Colonic mucosa (tissue), 4 donors: ENCODE measurements around the gene MRPL21. TPM values are rescaled to one million over a fixed set of nuclear protein-coding genes. Genes with fewer than 3 reads are reported as not detected.

Experiments used
- DNase-seq: peaks from one replicate; pipeline ENCODE4 v3.0.0-alpha.2; 2020
- H3K27ac ChIP-seq: fragments of 200-600 bp; one replicate; pipeline ENCODE4 v1.8.0; 2021
- H3K27me3 ChIP-seq: fragments of 200-600 bp; one replicate; pipeline ENCODE4 v1.8.0; 2021
- H3K36me3 ChIP-seq: fragments of 200-600 bp; one replicate; pipeline ENCODE4 v1.8.0; 2021
- H3K4me1 ChIP-seq: fragments of 200-600 bp; one replicate; pipeline ENCODE4 v1.8.0; 2021; ENCODE audit warnings: mild to moderate bottlenecking
- H3K4me3 ChIP-seq: fragments of 200-600 bp; one replicate; pipeline ENCODE4 v1.8.0; 2021
- H3K9ac ChIP-seq, 2 donors: one replicate each; pipeline ENCODE4 v1.7.0; 2013; ENCODE audit warnings: control low read depth in 2 of 2, low read depth in 2 of 2, low read length in 2 of 2
- H3K9me3 ChIP-seq: fragments of 200-600 bp; one replicate; pipeline ENCODE4 v1.8.0; 2021
- CTCF ChIP-seq: fragments of 200-600 bp; IDR thresholded peaks from one replicate; pipeline ENCODE4 v1.8.0; 2022; ENCODE audit warnings: antibody characterized with exemption, mild to moderate bottlenecking
- intact Hi-C: fragments of 100-400 bp; cut with DNase I; formaldehyde crosslinking; loops from one replicate; pipeline ENCODE4 v1.14.1; 2022
- total RNA-seq, 2 donors: library from RNA; stranded (reverse); fragmentation: NEBNext Ultra II Directional in 1 of 2; extraction: Animal tissue kit (Norgen Biotek cat#: 25700) in 1 of 2; gene quantifications; one replicate each; pipeline ENCODE4 v1.2.1, GENCODE V29; 2021
- donor health status: healthy.
- donor health status: DM: no; HTN: no; CAD: no.
- donor health status: DM: no; HTN: no; CAD: no.

Gene MRPL21
- total RNA-seq, 2 donors from 2014 or later, result 59.8 to 104 TPM

DNA sequence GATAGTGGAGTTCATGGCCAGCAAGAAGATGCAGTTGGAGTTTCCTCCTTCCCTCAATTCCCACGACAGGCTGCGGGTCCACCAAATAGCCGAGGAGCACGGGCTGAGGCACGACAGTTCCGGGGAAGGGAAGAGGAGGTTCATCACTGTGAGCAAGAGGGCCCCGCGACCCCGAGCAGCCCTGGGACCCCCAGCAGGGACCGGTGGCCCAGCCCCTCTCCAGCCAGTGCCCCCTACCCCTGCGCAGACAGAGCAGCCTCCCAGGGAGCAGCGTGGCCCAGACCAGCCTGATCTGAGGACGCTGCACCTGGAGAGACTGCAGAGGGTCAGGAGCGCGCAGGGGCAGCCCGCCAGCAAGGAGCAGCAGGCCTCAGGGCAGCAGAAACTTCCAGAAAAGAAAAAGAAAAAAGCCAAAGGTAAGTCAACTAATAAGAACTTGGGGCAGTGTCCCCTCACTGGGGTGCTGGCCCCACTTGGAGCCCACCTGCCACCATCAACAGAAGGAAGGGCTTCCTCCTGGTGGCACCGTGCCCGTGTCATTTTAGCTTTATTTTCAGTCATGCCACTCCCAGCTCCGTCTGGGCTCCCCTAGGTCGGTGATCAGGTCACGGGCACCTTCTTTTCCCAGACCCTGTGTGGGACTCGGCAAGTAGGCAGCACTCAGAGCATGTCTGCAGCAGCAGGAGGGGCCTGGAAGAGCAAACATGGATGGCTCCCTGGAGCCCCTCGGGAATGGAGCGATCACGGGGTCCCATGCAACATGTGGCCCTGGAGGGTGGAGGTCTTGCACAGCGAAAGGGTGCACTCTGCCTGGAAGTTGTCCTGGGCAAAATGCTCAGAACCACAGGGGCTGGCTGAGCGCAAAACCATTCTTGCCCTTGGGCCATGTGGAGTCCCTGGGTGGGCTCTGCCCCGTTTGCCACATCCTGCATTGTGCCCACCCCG, 33.3 kb upstream of the MRPL21 start:
- Histone ChIP-seq H3K4me3 (no peak overlapping the region), H3K36me3 (peaks cover 16% of the 10 kb centered on the region), H3K9me3 (no peaks in the 10 kb centered on the region), H3K27ac (no peak overlapping the region), H3K9ac (no peak overlapping the region), H3K4me1 (no peaks in the 10 kb centered on the region), H3K27me3 (no peaks in the 10 kb centered on the region)
- no peak for DNase-seq
- no peak for TF ChIP-seq CTCF
- intact Hi-C loops, result no loop called here

- Histone ChIP-seq H3K36me3 (peaks cover 16% of the 10 kb centered on the region), H3K27ac (no peak overlapping the region), H3K9ac (no peak overlapping the region), H3K4me1 (no peaks in the 10 kb centered on the region), H3K9me3 (no peaks in the 10 kb centered on the region), H3K4me3 (no peak overlapping the region), H3K27me3 (no peaks in the 10 kb centered on the region)
- intact Hi-C loops, result no loop called here
- no peak for DNase-seq
- no peak for TF ChIP-seq CTCF
Measured at GRCh38 chr11:68936358-68936636, 32.7 kb upstream of the MRPL21 start.

GRCh38 chr11:68935516-68936357, 32.1 kb upstream of the MRPL21 start:
- Histone ChIP-seq H3K9ac (no peak overlapping the region), H3K4me3 (no peak overlapping the region), H3K27me3 (no peaks in the 10 kb centered on the region), H3K27ac (no peak overlapping the region), H3K36me3 (peaks cover 16% of the 10 kb centered on the region), H3K9me3 (no peaks in the 10 kb centered on the region), H3K4me1 (no peaks in the 10 kb centered on the region)
- TF ChIP-seq CTCF, result no peak
- intact Hi-C loops, result no loop called here
- no peak for DNase-seq

DNA sequence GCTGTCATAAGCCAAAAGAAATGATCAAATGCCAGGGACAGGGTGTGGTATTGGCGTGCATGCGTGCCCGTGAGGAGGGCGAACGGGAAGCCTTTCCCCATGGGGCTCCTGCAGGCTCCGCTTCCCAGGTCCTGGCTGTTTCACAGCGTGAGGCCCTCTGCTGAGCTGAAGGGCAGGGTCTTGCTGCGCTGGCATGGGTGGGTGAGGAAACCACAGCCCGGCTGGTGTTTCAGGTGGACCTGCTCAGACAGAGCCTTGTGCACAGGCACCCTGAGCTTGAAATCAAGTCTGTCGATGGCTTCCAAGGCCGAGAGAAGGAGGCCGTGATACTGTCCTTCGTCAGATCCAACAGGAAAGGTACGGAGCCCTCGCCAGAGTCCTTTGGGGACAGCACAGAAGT, 31.4 kb upstream of the MRPL21 start:
- intact Hi-C loops, result no loop called here
- Histone ChIP-seq H3K9me3 (no peaks in the 10 kb centered on the region), H3K36me3 (peaks cover 16% of the 10 kb centered on the region), H3K9ac (no peak overlapping the region), H3K27me3 (no peaks in the 10 kb centered on the region), H3K27ac (no peak overlapping the region), H3K4me1 (no peaks in the 10 kb centered on the region), H3K4me3 (no peak overlapping the region)
- no peak for TF ChIP-seq CTCF
- DNase-seq, result no peak

DNA sequence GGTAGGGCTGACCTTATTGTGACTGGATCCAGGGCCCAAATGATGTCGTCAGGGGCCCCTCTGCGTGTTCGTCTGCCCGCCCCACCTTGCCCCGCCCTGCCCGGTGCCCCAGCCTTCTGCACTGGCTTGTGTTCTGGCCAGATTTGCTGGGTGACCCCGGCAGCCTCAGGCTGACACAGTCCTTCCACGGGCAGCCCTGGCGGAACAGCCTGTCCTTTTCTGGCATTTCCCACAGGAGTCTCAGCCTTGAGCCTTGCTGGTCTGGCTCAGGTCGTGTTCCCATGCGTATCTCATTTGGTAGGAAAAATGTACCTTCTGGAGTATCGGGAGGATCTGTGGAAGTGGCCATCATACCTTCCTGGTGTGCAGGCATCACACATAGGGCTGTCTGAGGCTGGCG, 31.0 kb upstream of the MRPL21 start:
- DNase-seq, result no peak
- H3K36me3 ChIP-seq, result peaks cover 16% of the 10 kb centered on the region
- H3K27ac ChIP-seq, result no peak overlapping the region
- no peaks in the 10 kb centered on the region for H3K9me3 ChIP-seq
- intact Hi-C loops, result no loop called here
- H3K27me3 ChIP-seq, result no peaks in the 10 kb centered on the region
- TF ChIP-seq CTCF, result no peak
- no peaks in the 10 kb centered on the region for H3K4me1 ChIP-seq
- no peak overlapping the region for H3K4me3 ChIP-seq
- no peak overlapping the region for H3K9ac ChIP-seq
